ENCODE results near the gene GPNMB.

GPNMB gene

DNA sequence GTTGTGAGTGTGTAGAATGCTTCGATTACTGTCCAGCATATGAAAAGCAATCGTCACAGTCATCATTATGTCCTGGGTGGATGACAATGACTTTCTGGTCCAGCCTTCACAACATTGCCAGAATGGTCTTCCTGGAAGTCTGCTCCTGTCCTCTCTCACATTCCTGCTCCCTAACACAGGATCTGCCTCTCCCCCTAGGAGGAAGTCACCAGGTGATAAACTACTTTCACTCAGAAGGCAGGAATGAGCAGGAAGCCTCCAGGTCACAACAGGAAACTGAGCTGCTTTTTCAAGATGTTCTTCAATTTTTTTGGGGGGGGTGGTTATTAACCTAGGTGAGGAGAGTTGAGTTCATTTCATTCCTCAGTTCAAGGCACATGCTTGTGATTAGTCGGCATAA lies 13.6 kb upstream of the GPNMB start:
- no peak for DNase-seq

DNA sequence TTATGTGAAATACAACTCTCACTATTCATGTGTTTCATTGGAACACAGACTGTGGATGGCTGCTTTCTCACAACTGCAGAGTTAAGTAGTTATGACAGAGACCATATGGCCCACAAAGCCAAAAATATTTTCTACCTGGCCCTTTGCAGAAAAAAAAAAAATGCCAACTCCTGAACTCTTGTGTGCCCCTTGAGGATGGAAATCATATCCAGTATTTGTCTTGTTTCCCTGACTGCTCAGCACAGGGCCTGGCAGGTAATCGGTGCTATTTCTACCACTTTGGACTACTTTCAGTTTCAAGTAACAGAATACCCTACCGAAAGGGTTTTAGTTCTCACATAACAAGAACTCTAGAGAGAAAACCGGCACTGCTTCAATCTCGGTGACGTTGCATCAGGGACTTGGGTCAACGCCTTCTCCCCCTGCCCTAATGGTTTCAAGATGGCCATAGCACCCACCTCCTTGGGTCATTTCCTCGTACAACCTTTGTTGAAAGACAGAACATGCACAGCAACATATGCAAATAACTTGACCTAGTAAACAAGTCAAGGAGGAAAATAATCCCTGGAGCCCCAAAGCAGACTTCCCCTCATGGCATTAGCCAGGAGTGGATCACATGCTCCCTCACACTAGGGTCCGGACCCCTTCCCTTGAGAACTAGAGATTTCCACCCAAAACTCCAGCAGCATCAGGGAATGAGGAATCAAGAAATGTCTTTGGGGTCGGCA lies 11.8 kb upstream of the GPNMB start:
- DNase-seq: peak; percentile 2

DNA sequence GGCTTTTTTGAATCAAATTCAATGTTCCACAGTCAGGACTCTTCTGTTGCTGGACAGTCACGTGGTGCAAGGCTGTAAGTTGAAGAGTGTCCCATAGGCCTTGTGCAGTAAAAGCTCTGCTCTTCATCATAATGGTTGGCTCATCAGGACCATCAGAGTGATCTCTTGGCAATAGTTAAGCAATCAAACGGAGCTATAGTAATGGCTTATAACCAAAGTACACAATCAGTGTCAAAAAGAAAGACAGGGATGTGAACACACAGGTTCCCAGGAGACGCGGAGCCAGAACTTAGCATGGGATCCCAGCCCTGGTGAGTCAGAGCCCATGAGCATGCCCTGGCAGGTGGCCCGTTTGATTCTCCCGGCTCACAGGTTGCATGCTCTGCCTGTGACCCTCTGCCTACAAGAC lies 10.8 kb upstream of the GPNMB start:
- DNase-seq: no peak

DNA sequence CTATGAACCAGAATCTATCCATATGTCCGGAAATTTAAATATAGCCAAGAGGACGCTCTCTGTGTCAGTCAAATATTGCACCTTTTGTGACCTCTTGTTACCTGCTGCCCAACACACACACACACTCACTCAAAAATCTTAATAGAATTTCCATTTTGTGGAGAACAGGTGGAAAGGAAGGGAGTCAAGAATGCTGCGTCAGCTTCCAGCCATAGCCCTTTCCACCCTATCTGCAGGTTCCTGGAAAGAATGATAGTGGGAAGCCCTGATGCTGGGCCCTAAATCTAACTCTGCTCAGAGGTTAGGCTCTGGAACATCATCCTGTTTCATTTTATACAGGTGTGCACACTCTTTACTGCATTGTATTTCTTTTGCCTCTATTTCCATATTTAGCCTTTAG lies 9.6 kb upstream of the GPNMB start:
- DNase-seq: no peak

DNA sequence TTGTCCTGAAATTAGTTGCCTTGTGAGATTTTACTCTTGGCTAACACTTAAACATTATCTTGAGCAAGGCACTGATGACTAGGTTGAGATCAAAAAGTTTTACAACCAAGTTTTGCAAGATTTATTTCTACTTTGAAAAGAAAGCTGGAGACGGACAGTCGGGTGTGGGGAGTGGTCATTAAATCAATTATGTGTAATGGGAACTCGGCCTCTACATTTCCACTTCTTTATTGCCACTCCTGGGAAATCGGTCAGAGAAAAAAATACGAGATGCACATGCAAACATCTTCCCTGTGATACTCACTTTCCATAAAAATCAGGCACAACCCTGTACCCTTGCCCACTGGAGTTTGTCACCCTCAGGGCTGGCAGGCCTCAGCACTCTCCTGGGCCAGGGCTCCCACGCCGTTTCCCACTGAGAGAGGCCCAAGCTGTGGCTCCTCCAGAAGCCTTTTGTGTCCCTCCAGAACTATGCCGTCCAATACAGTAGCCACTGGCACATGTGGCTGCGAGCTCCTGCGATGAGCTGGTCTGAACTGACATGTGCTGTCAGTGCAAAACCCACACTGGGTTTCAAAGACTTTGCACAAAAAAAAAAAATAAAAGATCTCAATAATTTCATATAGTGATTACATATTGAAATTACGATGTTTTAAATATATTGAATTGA lies 7.5 kb upstream of the GPNMB start:
- DNase-seq: no peak

DNA sequence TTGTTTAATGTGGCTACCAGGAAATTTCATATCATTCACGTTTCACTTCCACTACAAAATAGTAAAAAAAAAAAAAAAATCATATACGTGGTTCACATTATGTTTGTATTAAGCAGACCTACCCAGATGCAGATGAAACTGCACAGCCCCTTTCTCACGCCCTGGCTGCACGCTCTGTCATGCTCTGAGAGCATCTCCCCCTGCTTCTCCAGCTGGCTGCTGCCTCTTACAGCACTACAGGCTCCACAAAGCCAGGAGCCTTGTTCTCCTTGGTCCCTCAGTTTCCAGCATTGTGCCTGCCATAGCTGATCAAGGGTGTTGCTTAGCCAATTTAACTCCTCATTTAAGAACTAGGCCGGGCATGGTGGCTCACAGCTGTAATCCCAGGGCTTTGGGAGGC lies 6.9 kb upstream of the GPNMB start:
- no peak for DNase-seq

DNA sequence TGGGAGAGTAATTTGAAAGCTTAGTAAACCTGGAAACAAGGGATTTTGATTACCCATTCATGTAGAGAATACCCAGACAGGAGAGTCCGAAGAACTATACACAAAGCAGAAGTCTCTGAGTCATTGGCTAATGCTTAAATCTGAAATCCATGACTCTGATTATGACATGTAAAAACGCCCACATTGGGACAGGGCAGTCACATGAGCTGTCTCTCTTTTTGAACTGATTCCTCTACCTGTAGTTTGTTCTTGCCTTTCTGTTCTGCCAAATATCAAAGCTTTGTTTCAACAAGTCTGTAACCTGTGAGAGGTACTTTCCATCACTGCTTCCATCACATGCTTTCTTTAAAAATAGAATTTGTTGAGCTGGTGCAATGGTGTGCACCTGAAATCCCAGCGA lies 4.3 kb upstream of the GPNMB start:
- no peak for DNase-seq

DNA sequence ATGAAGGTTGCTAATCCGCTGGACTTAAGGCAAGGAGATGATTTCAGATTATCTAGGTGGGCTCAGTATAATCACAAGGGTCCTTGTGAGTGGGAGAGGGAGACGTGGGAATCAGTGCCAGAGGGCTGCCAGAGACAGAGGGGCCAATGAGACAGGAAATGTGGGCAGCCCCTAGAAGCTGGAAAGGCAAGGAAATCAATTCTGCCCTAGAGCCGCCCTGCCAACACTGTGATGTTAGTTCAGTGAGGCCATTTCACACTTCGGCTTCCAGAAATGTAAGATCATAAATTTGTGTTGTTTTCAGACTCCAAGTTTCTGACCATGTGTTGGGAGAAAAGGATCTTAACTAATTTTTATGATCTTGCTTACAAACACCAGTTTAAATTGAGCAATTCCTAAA lies 3.6 kb upstream of the GPNMB start:
- DNase-seq: no peak

DNA sequence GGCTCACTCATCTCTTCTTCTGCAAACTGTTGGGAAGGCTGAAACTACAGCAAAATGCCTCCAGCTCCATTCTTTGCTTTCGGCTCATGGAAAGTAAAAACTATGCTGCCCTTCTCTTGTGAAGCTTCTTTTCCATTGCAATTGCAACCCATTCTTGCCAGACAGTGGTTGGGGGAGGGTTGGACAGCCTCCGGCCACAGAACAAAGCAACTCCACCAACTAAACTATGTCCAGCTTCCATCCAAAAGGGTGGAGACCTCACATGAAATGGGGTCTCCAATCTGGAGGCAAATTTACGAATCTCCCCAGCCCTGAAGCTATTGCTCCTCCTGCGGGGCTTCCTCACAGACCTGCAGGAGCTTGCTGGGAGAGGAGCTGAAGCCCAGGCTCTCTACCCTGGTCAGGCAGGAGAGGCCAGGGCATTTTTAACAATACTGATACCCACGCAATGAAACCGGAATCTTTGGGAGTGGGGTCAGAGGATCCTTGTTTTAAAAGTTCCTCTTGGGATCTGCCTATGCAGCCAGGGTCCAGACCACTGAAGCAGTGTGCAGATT lies 549 bp downstream of the GPNMB start:
- DNase-seq: no peak

DNA sequence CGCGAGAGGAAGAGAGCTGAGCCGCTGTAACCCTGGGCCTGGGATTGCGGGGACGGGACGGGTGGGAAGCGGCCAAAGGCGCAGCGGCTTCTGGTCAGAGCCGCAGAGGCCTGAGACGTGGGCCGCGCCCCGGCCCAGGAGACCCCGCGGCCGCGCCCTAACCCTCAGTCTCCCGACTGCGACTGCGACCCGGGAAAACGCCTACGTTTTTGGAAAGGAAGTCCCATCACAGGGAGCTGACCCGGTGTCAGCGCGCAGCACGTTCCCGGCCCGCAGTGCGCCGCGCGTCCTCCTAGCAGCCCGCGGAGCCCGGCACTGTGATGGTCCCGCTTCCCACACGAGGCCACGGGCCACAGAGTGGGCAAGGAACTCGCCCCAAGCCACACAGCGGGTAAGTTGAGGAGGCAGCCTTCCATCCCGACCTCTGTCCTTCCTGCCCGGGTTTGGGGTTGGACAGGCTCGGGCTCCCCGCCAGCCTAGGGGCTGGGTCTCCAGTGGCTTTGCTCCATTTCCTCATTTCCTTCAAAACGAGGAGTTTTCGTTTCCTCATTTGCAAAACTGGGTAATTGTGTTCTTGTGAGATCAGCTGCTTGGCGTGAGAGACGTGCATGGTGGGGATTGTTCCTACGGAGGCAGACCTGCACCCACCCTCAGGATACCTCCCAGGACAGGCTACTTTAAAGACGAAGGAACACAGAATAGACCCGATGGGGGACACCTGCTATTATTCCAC lies 1.2 kb downstream of the GPNMB start:
- peak; percentile 2 for DNase-seq

DNA sequence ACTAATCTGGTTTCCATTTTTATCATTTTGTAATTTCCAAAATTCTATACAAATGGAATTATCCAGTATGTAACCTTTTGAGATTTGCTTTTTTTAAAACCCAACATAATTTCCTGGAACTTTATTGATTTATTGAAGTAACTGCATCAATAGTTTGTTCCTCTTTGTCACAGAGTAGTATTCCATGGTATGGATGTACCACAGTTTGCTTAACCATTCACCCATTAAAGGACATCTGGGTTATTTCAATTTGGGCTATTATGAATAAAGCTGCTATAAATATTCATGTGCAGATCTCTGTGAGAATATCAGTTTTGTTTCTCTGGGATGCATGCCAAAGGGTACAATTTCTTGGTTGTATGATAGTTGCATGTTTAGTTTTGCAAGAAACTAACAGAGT lies 2.9 kb downstream of the GPNMB start:
- no peak for DNase-seq

DNA sequence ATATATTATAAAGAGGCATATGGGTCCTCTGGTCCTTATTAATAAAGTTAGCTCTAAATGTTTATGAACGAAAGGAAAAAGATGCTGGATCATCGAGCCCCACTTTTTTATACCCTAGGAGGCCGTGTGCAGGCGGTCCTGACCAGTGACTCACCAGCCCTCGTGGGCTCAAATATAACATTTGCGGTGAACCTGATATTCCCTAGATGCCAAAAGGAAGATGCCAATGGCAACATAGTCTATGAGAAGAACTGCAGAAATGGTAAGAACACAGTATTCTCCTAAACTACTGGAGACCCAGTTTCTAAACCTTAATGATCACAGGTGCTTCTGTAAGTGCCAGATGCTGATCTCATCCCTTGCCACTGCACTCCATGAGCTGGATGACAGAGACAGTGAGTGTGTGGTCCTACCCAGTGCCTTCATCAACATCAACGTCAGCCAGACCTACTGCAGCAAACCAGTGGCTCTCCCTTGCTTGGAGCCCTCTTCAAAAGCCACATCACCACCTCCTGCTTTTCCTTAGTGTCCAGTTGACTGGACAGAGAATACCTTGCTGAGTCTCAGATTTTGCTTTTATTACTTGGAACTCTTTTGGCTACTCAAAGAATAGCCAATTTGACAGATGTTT lies 7.6 kb downstream of the GPNMB start:
- DNase-seq: no peak

DNA sequence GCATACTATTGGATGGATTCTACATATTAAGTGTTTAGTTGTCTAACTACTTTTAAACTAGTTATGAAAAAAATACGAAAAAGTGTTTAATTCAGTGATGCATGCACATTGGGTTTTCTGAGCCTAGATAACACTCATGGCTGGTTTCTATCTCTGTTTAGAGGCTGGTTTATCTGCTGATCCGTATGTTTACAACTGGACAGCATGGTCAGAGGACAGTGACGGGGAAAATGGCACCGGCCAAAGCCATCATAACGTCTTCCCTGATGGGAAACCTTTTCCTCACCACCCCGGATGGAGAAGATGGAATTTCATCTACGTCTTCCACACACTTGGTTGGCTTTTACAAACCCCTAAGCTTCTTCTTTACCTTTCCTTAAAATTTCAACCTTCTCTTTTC lies 10.2 kb downstream of the GPNMB start:
- no peak for DNase-seq

DNA sequence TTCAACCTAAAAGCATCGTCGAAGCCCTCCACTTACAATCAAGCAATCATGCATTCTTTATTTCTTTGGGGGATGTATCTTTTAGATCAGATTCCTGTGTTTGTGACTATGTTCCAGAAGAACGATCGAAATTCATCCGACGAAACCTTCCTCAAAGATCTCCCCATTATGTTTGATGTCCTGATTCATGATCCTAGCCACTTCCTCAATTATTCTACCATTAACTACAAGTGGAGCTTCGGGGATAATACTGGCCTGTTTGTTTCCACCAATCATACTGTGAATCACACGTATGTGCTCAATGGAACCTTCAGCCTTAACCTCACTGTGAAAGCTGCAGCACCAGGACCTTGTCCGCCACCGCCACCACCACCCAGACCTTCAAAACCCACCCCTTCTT lies 13.8 kb downstream of the GPNMB start:
- no peak for DNase-seq

DNA sequence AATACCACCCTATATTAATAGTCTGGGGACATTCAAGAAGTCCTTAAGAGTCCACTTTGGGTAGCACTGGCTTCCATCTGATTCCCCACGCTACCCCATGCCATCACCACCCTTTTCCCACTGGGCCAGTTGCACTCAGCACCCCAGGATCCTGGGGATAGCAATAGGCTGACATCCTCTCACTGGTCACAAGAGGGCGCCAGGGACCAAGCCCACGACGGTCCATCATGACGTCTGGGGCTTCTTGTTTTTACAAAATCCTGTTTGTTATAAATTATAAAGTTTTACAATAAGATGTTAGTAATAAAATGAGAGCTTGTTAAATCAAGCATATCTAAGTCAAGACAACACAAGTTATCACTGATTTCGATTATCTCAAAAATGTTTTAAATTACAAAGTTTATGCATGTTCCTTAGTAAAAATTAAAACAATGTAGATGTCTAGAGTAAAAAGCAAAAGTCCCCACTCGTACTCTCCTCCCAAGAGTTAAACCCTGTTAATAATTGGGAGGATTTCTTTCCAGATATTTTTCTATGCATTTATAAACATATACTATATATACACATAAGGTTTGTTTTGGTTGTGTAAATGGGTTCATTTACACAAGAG lies 15.4 kb downstream of the GPNMB start:
- DNase-seq: peak; percentile 53

DNA sequence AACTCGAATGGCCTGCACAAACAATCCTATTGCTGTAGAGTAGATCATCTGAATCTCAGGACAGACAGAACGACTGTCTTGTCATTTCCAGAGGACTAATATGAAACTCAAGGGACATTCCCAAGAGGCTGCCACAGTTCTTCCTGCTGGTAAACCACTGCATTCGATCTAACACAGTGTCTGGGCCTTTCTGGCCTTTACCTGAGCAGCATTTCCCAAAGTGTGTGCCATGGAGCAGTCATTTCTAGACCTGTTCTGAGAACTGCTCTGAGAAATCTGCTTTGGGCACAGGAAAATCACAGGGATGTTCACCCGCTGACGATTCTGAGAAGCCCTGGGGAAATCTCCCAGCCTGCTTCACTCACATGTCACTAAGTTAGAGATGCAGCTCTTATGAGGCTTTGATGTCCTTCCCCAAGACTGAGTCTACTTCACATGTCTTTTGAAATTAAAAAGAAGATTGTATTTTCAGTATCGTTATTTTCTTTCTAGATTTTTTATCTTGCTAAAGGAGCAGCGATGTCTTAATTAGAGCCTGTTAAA lies 18.4 kb downstream of the GPNMB start:
- no peak for DNase-seq

DNA sequence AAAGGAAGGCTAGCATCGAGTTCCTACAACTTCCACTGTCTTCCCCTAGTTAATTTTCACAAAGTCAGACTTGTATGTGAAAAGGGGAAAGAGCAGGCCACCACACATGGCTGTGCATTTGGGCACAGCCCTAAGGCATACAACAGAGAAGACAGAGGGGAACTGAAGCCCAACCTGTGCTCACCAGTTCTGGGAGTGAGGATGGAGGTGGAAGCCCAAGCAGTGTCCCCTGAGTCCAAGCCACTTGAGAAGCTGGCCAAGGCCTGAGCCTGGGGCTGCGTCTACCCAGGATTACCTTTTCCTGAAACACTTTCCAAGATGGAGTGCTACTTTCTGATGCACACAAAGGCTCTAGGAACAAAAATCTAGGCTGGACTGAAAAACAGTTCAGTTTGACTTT lies 20.3 kb downstream of the GPNMB start:
- DNase-seq: no peak

DNA sequence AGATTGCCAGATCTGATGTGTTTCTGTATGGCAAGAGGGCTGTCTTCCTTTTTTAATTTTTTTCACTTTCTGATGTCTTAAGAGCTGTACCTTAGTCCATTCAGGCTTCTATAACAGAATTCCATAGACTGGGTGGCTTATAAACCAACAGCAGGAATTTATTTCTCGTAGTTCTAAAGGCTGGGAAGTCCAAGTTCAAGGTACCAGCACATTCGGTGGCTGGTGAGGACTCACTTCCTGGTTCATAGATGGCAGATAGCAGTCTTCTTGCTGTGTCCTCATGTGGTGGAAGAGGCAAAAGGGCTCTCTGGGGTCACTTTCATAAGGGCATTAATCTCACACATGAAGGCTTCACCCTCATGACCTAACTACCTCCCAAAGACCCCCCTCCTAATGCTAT lies 20.8 kb downstream of the GPNMB start:
- DNase-seq: no peak

DNA sequence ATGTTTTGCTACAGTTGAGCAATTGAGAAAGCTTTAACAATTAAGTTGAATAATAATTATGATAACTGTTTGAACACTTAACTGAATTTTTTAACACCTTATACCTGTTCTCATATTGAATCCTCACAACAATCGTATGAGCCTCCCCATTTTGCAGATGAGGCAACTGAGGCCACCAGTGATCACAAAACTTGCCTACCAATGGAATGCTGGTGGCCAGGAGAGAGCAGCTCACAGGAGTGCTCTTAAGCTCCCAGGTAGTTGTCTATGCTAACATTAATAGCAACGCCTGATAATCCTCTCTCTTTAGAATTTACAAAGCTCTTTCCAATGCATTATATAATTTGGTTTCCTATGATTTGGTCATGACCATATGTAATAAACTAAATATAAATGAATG lies 21.6 kb downstream of the GPNMB start:
- DNase-seq: no peak

DNA sequence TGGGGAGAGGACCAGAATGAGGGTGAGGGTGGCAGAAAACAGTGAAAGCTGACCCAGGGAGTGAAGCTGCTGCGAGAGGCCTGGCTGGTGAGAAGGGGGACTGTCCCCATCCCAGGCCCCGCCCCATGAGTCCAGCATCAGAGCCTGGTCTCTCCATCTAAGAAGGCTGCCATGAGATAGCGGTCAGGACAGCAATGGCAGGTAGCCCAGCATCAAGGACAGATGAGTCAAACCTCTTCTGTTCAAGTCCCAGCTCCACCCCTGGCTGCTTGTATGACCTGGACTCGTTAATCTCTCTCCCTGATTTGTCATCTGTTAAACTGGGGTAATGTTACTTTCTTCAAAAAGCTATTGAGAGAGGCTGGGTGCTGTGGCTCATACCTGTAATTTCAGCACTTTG lies 22.2 kb downstream of the GPNMB start:
- no peak for DNase-seq

DNA sequence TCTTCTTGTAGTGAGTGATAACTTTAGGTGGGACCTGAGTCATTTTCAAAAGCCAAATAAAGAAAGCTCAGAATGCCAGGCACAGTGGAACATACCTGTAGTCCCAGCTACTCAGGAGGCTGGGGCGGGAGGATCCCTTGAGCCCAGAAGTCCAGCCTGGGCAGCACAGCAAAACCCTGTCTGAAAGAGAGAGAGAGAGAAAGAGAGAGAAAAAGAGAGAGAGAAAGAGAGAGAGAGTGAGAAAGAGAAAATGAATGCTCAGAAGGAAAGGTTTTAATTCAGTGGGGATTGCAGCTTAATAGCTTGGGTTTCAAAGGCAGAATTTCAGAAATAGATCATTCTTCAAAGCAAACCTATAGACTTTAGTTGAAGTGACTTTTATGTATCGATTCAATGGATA lies 25.7 kb downstream of the GPNMB start:
- no peak for DNase-seq

DNA sequence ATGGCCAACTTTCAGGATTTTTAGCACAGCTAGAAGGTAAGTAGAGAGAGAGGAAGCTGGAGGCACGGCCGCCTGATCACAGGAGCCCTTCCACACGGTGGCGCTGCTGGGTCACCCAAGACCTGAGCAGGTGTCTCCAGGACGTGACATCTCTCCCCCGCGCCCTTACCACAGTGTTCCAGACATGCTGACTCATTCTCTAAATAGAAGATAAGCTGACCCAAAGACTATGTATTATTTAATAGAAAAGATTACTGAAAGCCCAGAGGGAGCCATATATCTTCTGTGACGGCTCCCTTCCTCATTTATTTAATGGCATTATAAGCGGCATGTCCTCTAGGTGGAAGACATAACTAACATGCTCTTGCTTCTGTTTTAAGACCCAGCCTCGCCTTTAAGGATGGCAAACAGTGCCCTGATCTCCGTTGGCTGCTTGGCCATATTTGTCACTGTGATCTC lies 26.6 kb downstream of the GPNMB start:
- DNase-seq: peak; percentile 85

DNA sequence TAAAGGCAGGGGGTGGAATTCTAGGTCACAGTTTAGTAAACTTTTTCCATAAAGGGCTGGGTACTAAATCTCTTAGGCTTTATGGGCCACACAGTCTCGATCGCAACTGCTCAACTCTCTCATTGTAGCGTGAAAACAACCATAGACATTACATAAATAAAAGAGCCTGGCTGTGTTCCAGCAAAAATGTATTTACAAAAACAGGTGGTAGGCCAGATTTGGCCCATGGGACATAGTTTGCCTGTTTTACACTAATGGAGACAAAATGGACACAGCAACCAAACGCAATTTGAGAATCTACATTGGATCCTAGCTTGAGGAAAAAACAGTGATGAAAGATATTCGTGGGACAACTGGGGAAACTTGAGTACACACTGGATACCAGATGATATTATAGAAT lies 29.3 kb downstream of the GPNMB start:
- DNase-seq: no peak
